HG03457 (cell line): Measurements from ENCODE around the gene SUPT6H.

Experiments
- ATAC-seq: cut with Tn5 transposase; IDR thresholded peaks from one replicate; pipeline ENCODE4 v1.9.1; 2021; ENCODE audit warnings: moderate number of reproducible peaks; ENCODE audit not compliant: unreplicated experiment

SUPT6H gene

GRCh38 chr17:28661635-28662526 is at the start of gene SUPT6H, which contains the start of gene SDF2:
TSS of gene SUPT6H (plus strand) at chr17:28662205. CDS start at chr17:28673402, 11,197 bp downstream.
TSS of gene SDF2 (minus strand) at chr17:28661906. CDS start at chr17:28661876, 30 bp downstream.
- ATAC-seq, result peak; percentile 60

- no peak for ATAC-seq
Measured at GRCh38 chr17:28612531-28612930, 49.5 kb upstream of the SUPT6H start.

- no peak for ATAC-seq
Measured at GRCh38 chr17:28612936-28613872, 48.8 kb upstream of the SUPT6H start.

- ATAC-seq, result no peak
Measured at GRCh38 chr17:28613931-28614381, 48.0 kb upstream of the SUPT6H start, which contains the start of gene RSKR. TSS of gene RSKR (minus strand) at chr17:28614185. CDS start at chr17:28614161, 24 bp downstream.

- no peak for ATAC-seq
Measured at GRCh38 chr17:28615260-28615940, 46.6 kb upstream of the SUPT6H start.

GRCh38 chr17:28616281-28616680 is 45.7 kb upstream of the SUPT6H start:
- ATAC-seq, result no peak

GRCh38 chr17:28618464-28618863 is 43.5 kb upstream of the SUPT6H start:
- ATAC-seq, result no peak

GRCh38 chr17:28620010-28620409 is 42.0 kb upstream of the SUPT6H start:
- no peak for ATAC-seq

GRCh38 chr17:28622186-28622585 is 39.8 kb upstream of the SUPT6H start:
- no peak for ATAC-seq

GRCh38 chr17:28623696-28624095 is 38.3 kb upstream of the SUPT6H start:
- ATAC-seq, result no peak

- no peak for ATAC-seq
Measured at GRCh38 chr17:28624148-28624547, 37.9 kb upstream of the SUPT6H start.

GRCh38 chr17:28626818-28627217 is 35.2 kb upstream of the SUPT6H start:
- ATAC-seq, result no peak

GRCh38 chr17:28634206-28634865 is 27.7 kb upstream of the SUPT6H start:
- no peak for ATAC-seq

GRCh38 chr17:28635506-28635905 is 26.5 kb upstream of the SUPT6H start:
- no peak for ATAC-seq

GRCh38 chr17:28641579-28641978 is 20.4 kb upstream of the SUPT6H start:
- no peak for ATAC-seq

GRCh38 chr17:28643983-28644786 is 17.8 kb upstream of the SUPT6H start:
- ATAC-seq, result no peak

- peak; percentile 69 for ATAC-seq
Measured at GRCh38 chr17:28644787-28645575, 17.0 kb upstream of the SUPT6H start, which contains the start of gene BLTP2. TSS of gene BLTP2 (minus strand) at chr17:28645158. CDS start at chr17:28645056, 102 bp downstream.

GRCh38 chr17:28645576-28645939 is 16.4 kb upstream of the SUPT6H start:
- no peak for ATAC-seq
